GM12878 (cell line): ENCODE data around the gene LEF1. TPM values are rescaled to one million over a fixed set of nuclear protein-coding genes. Genes with fewer than 3 reads are reported as not detected.

ENCODE experiments used
- ATAC-seq: fragments of 200-7000 bp; cut with Tn5 transposase; 3 replicates; pipeline ENCODE4 v1.9.1; 2020; ENCODE audit warnings: mild to moderate bottlenecking, moderate library complexity
- BruUV-seq: library from RNA; stranded (reverse); fragments of 400-500 nt; replicated peaks from 2 replicates; lab custom pipeline; 2021; lab: Mats Ljungman, UMichigan
- CTCF ChIA-PET: fragments of 300-600 bp; sonication (Branson Sonifier 250); formaldehyde crosslinking; extraction: SDS; loops from one replicate; lab custom pipeline; 2021; ENCODE audit warnings: inconsistent platforms; lab: Yijun Ruan, JAX
- POLR2A ChIA-PET: fragments of 350-600 bp; formaldehyde crosslinking; extraction: SDS; loops from one replicate; lab custom pipeline; 2021; ENCODE audit warnings: inconsistent platforms; lab: Charles Lee
- RAD21 ChIA-PET: fragments of 300-600 bp; sonication (Branson Sonifier 250); formaldehyde crosslinking; loops from one replicate; lab custom pipeline; 2023; ENCODE audit warnings: antibody characterized with exemption; ENCODE audit not compliant: unreplicated experiment; lab: Charles Lee
- SMC1A ChIA-PET: fragments of 300-600 bp; sonication (Branson Sonifier 250); formaldehyde crosslinking; loops from one replicate; lab custom pipeline; 2023; ENCODE audit not compliant: unreplicated experiment, uncharacterized antibody; lab: Charles Lee
- DNase-seq: peaks from one replicate; pipeline ENCODE4 v3.0.0-alpha.2; 2011; ENCODE audit warnings: low read depth, low spot score
- FAIRE-seq: peaks from 3 replicates; lab custom pipeline; 2011; peaks lifted over from hg19 to GRCh38; lab: Jason Lieb, UNC
- H2AFZ ChIP-seq: 2 replicates; pipeline ENCODE4 v1.6.0; 2011; ENCODE audit warnings: low read depth, low read length, control low read depth; ENCODE audit not compliant: control insufficient read depth
- H3K27ac ChIP-seq: 2 replicates; pipeline ENCODE4 v1.5.1; 2011; ENCODE audit warnings: control low read depth; ENCODE audit not compliant: control insufficient read depth, insufficient read depth
- H3K27me3 ChIP-seq, 2 experiments: replicated peaks in 1 of 2; 2 replicates each; pipeline versions ENCODE4 v1.6.0 to v1.6.1; 2011; ENCODE audit warnings: low read length in 1 of 2; ENCODE audit not compliant: control insufficient read depth in 2 of 2, insufficient read depth in 2 of 2
- H3K36me3 ChIP-seq, 2 experiments: 2 replicates each; pipeline ENCODE4 v1.5.1; 2011; ENCODE audit warnings: low read length in 1 of 2; ENCODE audit not compliant: control insufficient read depth in 2 of 2, insufficient read depth in 2 of 2
- H3K4me1 ChIP-seq: 2 replicates; pipeline ENCODE4 v1.6.1; 2011; ENCODE audit warnings: mild to moderate bottlenecking, low read length, moderate library complexity, mixed read lengths; ENCODE audit not compliant: control insufficient read depth, insufficient read depth
- H3K4me2 ChIP-seq: 2 replicates; pipeline ENCODE4 v1.6.0; 2011; ENCODE audit warnings: control low read depth; ENCODE audit not compliant: control insufficient read depth, insufficient read depth
- H3K4me3 ChIP-seq: fragments of 200-600 bp; sonication (generic); 2 replicates; pipeline ENCODE4 v1.5.1; 2016
- H3K79me2 ChIP-seq: 2 replicates; pipeline ENCODE4 v1.6.0; 2011; ENCODE audit warnings: low read length; ENCODE audit not compliant: control insufficient read depth, insufficient read depth
- H3K9ac ChIP-seq: 2 replicates; pipeline ENCODE4 v1.8.0; 2011; ENCODE audit warnings: low read length, control low read depth, mixed read lengths; ENCODE audit not compliant: control insufficient read depth, insufficient read depth
- H3K9me3 ChIP-seq: replicated peaks from 3 replicates; pipeline ENCODE4 v1.5.1; 2011; ENCODE audit warnings: mild to moderate bottlenecking, low read length; ENCODE audit not compliant: control insufficient read depth, insufficient read depth
- H4K20me1 ChIP-seq: 2 replicates; pipeline ENCODE4 v1.6.0; 2011; ENCODE audit not compliant: control insufficient read depth, insufficient read depth
- JUNB ChIP-seq: IDR thresholded peaks from 2 replicates; pipeline ENCODE4 v1.6.1; 2016; ENCODE audit warnings: antibody characterized with exemption, mild to moderate bottlenecking
- MTA2 ChIP-seq: fragments of 450-650 bp; IDR thresholded peaks from 2 replicates; pipeline ENCODE4 v1.6.1; 2016; ENCODE audit warnings: low read depth, mild to moderate bottlenecking, moderate library complexity
- MYC ChIP-seq: IDR thresholded peaks from 2 replicates; pipeline ENCODE4 v1.6.1; 2011; ENCODE audit warnings: mild to moderate bottlenecking, low read length, moderate library complexity, inconsistent platforms; ENCODE audit not compliant: insufficient read depth, insufficient replicate concordance, insufficient read length, severe bottlenecking
- POLR2A ChIP-seq: IDR thresholded peaks from 2 replicates; pipeline ENCODE4 v1.6.1; 2011; ENCODE audit warnings: low read depth, mild to moderate bottlenecking, low read length
- POU2F2 ChIP-seq: IDR thresholded peaks from 3 replicates; pipeline ENCODE4 v1.6.1; 2011; ENCODE audit warnings: low read depth, mild to moderate bottlenecking, low read length, borderline replicate concordance
- PRDM15 ChIP-seq: fragments of 450-650 bp; formaldehyde crosslinking; IDR thresholded peaks from 2 replicates; pipeline ENCODE4 v1.4.0; 2020; ENCODE audit warnings: mild to moderate bottlenecking, moderate library complexity
- SPI1 ChIP-seq: IDR thresholded peaks from 2 replicates; pipeline ENCODE4 v1.6.1; 2011; ENCODE audit warnings: low read depth, mild to moderate bottlenecking, low read length, moderate library complexity, borderline replicate concordance; ENCODE audit not compliant: insufficient read depth
- STAT1 ChIP-seq: fragments of 450-650 bp; conservative IDR thresholded peaks from 2 replicates; pipeline ENCODE4 v1.6.1; 2014; ENCODE audit warnings: antibody characterized with exemption, mild to moderate bottlenecking
- WGBS: methylation state at CpG from one replicate; pipeline ENCODE4 v1.1.6; 2016; ENCODE audit warnings: low lambda C conversion rate; ENCODE audit not compliant: insufficient replicate concordance, insufficient coverage; ENCODE audit errors: missing lambda C conversion rate; 5-methylcytosine and 5-hydroxymethylcytosine counted together
- in situ Hi-C: fragments of 300-500 bp; cut with MboI; formaldehyde crosslinking; loops from 9 replicates; pipeline ENCODE4 v1.14.3; 2018; ENCODE audit warnings: mixed read lengths
- intact Hi-C: fragments of 100-400 bp; cut with micrococcal nuclease; formaldehyde crosslinking; loops from one replicate; pipeline ENCODE4 v1.14.2; 2022; ENCODE audit not compliant: unreplicated experiment
- polyA plus RNA-seq, 11 experiments: library from polyadenylated mRNA; depleted of rRNA in 4 of 11; unstranded in 6 of 11; stranded (reverse) in 5 of 11; fragments of >200 nt; fragmentation: Nextera tagmentation in 4 of 11; fragmentation: Illumina TruSeq in 1 of 11; extraction: Ambion mirVana in 4 of 11; extraction: Trizol in 1 of 11; gene quantifications; 1 replicate in 1 of 11; 2 replicates in 10 of 11; pipeline versions ENCODE4 v1.2.1 to v1.2.3, GENCODE V29; 2011 to 2016; ENCODE audit warnings: inconsistent platforms in 2 of 11, missing spikeins in 2 of 11, low read depth in 1 of 11
- total RNA-seq, 4 experiments: library from RNA; depleted of rRNA in 3 of 4; stranded (reverse); fragments of >200 nt in 3 of 4; fragmentation: Illumina TruSeq in 1 of 4; extraction: Trizol in 1 of 4; gene quantifications; 2 replicates each; pipeline versions ENCODE4 v1.2.1 to v1.2.3, GENCODE V29; 2013 to 2021
- TF ChIP-seq, protein P1 (sequence below): fragments of 450-650 bp; formaldehyde crosslinking; IDR thresholded peaks from 2 replicates; pipeline ENCODE4 v1.5.0; 2022; ENCODE audit warnings: mild to moderate bottlenecking, missing genetic modification characterization

Gene LEF1
- total and polyA plus RNA-seq, 10 of the 15 experiments (the other 5 are each of a cell fraction or from before 2014, with no cell fraction given): 10.2 to 38.1 (median 19.5) TPM

GRCh38 chr4:108048997-108049396, 119.7 kb downstream of the LEF1 start:
- H3K36me3 ChIP-seq: no peaks in the 10 kb centered on the region
- TF ChIP-seq MYC (no peak), MTA2 (no peak), STAT1 (no peak), POU2F2 (no peak), POLR2A (no peak), SPI1 (no peak), JUNB (no peak), PRDM15 (CRISPR knock-in tag) (no peak)
- TF ChIP-seq, protein P1, sequence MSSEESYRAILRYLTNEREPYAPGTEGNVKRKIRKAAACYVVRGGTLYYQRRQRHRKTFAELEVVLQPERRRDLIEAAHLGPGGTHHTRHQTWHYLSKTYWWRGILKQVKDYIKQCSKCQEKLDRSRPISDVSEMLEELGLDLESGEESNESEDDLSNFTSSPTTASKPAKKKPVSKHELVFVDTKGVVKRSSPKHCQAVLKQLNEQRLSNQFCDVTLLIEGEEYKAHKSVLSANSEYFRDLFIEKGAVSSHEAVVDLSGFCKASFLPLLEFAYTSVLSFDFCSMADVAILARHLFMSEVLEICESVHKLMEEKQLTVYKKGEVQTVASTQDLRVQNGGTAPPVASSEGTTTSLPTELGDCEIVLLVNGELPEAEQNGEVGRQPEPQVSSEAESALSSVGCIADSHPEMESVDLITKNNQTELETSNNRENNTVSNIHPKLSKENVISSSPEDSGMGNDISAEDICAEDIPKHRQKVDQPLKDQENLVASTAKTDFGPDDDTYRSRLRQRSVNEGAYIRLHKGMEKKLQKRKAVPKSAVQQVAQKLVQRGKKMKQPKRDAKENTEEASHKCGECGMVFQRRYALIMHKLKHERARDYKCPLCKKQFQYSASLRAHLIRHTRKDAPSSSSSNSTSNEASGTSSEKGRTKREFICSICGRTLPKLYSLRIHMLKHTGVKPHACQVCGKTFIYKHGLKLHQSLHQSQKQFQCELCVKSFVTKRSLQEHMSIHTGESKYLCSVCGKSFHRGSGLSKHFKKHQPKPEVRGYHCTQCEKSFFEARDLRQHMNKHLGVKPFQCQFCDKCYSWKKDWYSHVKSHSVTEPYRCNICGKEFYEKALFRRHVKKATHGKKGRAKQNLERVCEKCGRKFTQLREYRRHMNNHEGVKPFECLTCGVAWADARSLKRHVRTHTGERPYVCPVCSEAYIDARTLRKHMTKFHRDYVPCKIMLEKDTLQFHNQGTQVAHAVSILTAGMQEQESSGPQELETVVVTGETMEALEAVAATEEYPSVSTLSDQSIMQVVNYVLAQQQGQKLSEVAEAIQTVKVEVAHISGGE (CRISPR knock-in tag): no peak
- no peaks in the 10 kb centered on the region for H3K27me3 ChIP-seq
- H3K4me2 ChIP-seq: no peak overlapping the region
- DNase-seq (no peak), ATAC-seq (no peak), FAIRE-seq (no peak)
- H3K27ac ChIP-seq: no peak overlapping the region
- H3K4me1 ChIP-seq: no peaks in the 10 kb centered on the region
- no peak overlapping the region for H2AFZ ChIP-seq
- WGBS: 95% methylated on average over 7 of the region's 7 CpGs
- H3K9ac ChIP-seq: no peak overlapping the region
- ChIA-PET SMC1A (interaction anchor here (0.5 kb wide), 1 partner anchor 412 kb away, joined by 3 read pairs; no protein-coding TSS in a partner anchor), POLR2A (no interaction called here), CTCF (no interaction called here), RAD21 (no interaction called here)
- BruUV-seq: no TSS peak
- no peak overlapping the region for H3K4me3 ChIP-seq
- intact Hi-C loops (no loop called here), in situ Hi-C loops (no loop called here)
- no peaks in the 10 kb centered on the region for H3K9me3 ChIP-seq
- H4K20me1 ChIP-seq: no peaks in the 10 kb centered on the region
- H3K79me2 ChIP-seq: no peaks in the 10 kb centered on the region
